SKM-1 treated with dmso at 0.1 percent for 144 hours (cell line): ENCODE measurements around the gene MCTP2.
"Not testable (repeated sequence)": the region's sequence is repeated elsewhere in the genome, so short reads cannot be mapped to it uniquely, and the experiment has no call there.

Experiments
- DNase-seq: peaks from one replicate; lab custom pipeline; 2025; ENCODE audit not compliant: unreplicated experiment; lab: John Stamatoyannopoulos, UW

The MCTP2 gene

GRCh38 chr15:94235646-94236045 lies 4.3 kb downstream of the MCTP2 start:
- no peak for DNase-seq

DNA sequence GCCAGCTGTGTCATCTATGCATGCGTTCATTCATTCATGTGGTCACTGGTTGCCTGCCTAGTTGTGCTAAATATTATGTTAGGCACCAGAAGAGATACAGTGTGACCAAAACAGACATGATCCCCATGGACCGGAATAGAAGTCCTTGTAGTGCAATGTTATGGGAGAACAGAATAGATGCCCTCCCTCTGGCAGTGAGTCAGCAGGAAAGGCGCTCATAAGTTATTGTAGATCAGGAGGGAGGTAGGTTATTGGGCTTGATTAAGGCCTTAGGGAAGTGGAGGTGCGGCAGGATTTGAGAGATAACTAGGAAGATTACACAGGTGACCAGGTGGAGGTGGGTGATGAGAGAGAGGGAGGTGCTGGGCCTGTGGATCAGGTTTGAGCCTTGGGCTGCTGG lies 5.2 kb downstream of the MCTP2 start:
- DNase-seq, result no peak

GRCh38 chr15:94237903-94238302 lies 6.5 kb downstream of the MCTP2 start:
- DNase-seq, result no peak

- DNase-seq, result no peak
Measured at GRCh38 chr15:94238539-94239118, 7.3 kb downstream of the MCTP2 start.

DNA sequence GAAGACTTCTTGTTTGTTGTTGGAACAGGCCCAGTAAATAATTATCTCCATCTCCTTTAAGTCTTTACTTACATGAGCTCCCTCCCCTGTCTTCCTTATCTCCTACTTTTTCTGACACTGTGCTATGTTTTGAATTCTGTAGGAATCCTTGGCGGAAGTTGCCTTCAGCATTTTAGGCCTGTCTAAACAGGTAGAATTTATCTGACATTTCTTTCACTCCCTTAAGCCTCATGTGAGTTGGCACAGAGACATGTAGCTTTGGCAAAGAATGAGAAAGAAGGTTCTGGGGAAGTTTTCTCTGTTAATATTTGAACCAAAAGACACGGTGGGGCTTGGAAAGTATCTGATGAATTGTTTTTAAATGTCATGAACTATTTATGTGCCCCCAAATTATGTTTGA lies 8.1 kb downstream of the MCTP2 start:
- no peak for DNase-seq

GRCh38 chr15:94240480-94240879 lies 9.1 kb downstream of the MCTP2 start:
- no peak for DNase-seq

DNA sequence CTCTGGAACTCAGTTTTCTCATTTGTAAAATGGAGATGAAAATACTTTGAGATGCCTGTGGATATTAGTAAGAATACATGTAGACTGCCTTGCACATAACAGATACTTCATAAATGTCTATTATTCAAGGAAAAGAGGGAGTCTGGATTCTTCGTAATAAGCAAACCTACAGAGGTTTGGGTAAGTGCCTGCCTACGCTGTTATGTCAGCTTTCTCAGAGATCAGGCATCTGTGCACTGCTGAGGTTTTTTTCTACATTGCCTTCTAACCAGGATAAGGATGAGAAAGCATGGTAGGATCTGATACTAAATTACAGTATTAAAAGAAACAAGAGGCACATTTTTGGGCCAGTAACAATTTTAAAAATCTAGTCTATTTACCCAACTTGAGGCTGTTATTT lies 10.9 kb downstream of the MCTP2 start:
- DNase-seq, result no peak

GRCh38 chr15:94243003-94243402 lies 11.6 kb downstream of the MCTP2 start:
- DNase-seq, result not testable (repeated sequence)

DNA sequence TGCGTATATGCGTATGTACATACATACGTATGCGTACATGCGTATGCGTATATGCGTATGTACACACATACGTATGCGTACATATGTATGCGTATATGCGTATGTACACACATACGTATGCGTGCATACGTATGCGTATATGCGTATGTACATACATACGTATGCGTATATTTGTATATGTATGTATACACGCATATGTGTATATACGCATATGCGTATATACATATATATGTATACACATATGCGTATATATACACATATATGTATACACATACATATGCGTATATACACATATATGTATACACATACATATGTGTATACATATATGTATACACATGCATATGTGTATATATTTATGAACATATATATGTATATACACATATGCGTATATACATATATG lies 12.1 kb downstream of the MCTP2 start:
- DNase-seq, result no peak

DNA sequence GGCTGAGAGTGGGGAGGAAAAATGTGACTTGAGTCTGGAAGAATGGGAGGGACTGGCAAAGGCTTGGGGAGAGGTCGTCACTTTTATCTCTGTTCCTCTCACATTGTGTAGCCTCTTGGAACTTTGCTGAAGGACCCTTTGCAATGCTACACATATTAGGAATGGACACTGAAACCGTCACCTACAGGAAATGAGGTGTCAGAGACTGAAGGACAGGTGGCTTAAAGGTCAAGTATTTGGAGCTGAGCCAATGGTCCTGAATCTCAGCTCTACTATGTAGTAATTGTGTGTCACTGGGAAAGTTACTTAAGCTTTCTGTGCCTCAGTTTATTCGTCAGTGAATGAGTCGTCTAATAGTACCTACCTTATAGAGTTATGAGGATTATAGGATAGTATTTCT lies 14.7 kb downstream of the MCTP2 start:
- no peak for DNase-seq

DNA sequence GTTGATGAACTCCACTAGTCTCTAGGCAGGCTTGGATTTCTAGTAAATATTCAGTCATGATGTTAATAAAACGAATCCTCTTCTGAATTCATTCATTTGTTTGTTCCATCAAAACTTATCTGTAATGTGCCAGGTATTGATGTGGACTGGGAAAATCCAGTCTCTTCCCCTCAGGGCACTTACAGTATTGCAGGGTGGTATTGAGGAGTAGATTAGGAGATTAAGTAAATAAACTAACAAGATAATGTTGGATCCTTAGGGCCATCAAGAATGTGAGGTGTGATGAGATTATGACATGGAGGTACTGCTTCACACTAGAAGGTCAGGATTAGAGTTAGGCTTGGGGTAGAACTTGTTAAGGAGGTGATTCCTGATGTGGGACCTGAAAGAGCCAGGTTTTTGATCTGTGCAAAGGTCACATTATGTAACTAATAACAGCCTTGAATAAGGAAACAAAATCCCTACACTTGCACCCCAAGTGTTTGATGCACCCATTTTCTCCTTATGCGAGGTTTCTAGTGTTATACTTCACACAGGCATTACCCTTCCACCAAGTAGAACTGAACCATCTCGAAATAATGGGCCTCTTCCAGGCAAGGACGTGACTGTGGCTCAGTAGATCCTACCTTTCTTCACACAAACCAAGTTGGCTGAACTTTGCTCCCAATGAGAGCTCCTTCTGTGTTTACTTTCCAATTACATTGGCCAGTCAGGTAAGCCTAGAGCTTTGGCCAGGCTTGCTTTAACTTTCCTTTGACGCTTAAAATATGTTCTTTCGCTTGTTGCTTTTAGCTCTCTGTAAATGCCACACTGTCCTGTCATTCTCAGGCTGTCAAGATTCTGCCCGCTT lies 16.7 kb downstream of the MCTP2 start:
- DNase-seq, result no peak

- no peak for DNase-seq
Measured at GRCh38 chr15:94250801-94251200, 19.4 kb downstream of the MCTP2 start.

DNA sequence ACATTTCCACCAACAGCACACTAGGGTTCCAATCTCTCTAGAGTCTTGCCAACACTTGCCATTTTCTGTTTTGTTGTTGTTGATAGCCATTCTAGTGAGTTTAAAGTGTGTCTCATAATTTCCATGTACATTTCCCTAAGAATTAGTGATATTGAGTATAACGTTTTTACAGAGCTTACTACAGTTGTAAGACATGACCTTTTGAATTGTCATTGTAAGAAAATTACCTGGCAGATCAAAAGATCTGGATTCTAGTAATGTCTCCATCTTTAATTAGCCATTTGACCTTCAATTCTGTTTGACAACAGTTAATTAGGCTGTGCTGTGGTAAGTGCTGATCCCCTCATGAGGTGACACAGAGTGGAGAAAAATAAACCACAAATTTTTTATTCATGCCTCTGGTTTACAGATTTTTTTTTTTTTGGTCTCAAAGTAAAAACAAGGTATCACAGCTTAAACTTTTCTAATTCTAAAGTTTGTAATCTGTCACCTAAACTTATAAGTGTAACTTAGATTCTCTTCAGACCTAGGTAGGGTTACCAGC lies 20.9 kb downstream of the MCTP2 start:
- DNase-seq, result no peak

GRCh38 chr15:94252906-94253491 lies 21.6 kb downstream of the MCTP2 start:
- DNase-seq, result no peak

- DNase-seq, result no peak
Measured at GRCh38 chr15:94253742-94254141, 22.4 kb downstream of the MCTP2 start.

- DNase-seq, result no peak
Measured at GRCh38 chr15:94255540-94255939, 24.2 kb downstream of the MCTP2 start.

GRCh38 chr15:94256511-94256910 lies 25.1 kb downstream of the MCTP2 start:
- no peak for DNase-seq

- DNase-seq, result not testable (repeated sequence)
Measured at GRCh38 chr15:94257776-94258175, 26.4 kb downstream of the MCTP2 start.

DNA sequence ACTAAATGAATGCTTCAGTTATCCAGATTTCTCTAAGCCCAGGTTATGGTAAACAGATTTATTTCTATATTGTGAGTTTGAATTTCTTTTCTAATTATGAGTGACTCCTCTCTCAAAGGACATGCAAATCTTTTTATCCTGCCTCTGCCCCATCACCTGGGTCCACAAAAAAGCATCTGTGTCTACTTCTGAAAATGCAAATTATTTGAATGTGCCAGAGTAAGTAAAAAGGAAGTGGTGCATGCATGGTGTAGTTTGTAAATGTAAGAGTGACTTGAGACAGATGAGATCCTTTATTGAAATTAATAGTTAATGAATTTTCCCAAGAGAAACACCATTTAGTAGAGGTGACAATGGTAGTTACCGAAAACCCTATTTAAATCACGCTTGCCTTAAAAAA lies 26.9 kb downstream of the MCTP2 start:
- DNase-seq, result no peak

DNA sequence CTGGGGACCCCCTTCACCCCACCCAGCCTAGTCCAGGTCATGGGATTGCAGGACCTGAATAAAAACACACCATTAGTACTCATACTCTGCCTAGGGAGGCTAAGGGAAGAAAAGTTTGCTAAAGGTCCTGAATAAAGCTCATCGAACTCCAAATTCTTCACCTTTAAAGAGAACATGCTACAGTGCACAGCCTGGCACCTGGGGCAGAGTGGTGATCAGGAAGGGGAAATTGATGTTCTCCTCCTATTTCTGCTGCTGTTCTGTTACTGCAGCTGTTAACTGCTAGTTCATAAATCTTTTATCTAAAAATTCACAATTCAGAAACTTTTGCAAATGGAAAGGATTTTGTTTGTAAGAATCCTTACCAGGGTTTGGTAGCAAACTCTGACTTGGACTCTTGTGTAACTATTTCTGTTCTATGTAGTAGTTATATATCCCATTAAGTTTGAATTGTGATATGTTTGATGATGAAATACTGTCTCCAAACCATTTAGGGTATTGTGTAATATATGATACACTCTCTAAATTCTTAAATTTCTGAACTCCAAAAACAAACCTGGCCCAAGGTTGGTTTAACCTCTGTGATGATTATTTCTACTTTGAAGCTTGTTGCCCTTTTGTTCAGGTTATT lies 27.9 kb downstream of the MCTP2 start:
- DNase-seq, result no peak

- DNase-seq, result no peak
Measured at GRCh38 chr15:94259863-94260262, 28.5 kb downstream of the MCTP2 start.

- DNase-seq, result no peak
Measured at GRCh38 chr15:94262201-94262600, 30.8 kb downstream of the MCTP2 start.
